ENCODE measurements around the gene GLB1L2.
"Not testable (repeated sequence)": the region's sequence is repeated elsewhere in the genome, so short reads cannot be mapped to it uniquely, and the experiment has no call there.

The GLB1L2 gene

GRCh38 chr11:134331354-134332188, at the start of gene GLB1L2:
TSS of gene GLB1L2 (plus strand) at chr11:134331988. CDS start at chr11:134332062, 74 bp downstream.
- DNase-seq: no peak

- no peak for DNase-seq
These were observed 49.4 kb upstream of the GLB1L2 start for GRCh38 chr11:134282121-134283045.

GRCh38 chr11:134283461-134284230, 48.1 kb upstream of the GLB1L2 start:
- no peak for DNase-seq

GRCh38 chr11:134284349-134284748, 47.4 kb upstream of the GLB1L2 start:
- DNase-seq: not testable (repeated sequence)

- no peak for DNase-seq
These were observed 44.2 kb upstream of the GLB1L2 start for GRCh38 chr11:134287561-134287960.

- no peak for DNase-seq
These were observed 43.3 kb upstream of the GLB1L2 start for GRCh38 chr11:134288486-134288885.

- DNase-seq: no peak
These were observed 42.6 kb upstream of the GLB1L2 start for GRCh38 chr11:134289167-134289566.

- DNase-seq: no peak
These were observed 42.0 kb upstream of the GLB1L2 start for GRCh38 chr11:134289789-134290188.

- no peak for DNase-seq
These were observed 41.1 kb upstream of the GLB1L2 start for GRCh38 chr11:134290646-134291045.

GRCh38 chr11:134291196-134291595, 40.6 kb upstream of the GLB1L2 start:
- no peak for DNase-seq

- DNase-seq: no peak
These were observed 39.1 kb upstream of the GLB1L2 start for GRCh38 chr11:134292661-134293060.

GRCh38 chr11:134293119-134294113, 38.4 kb upstream of the GLB1L2 start:
- no peak for DNase-seq

- no peak for DNase-seq
These were observed 37.1 kb upstream of the GLB1L2 start for GRCh38 chr11:134294664-134295063.

GRCh38 chr11:134312223-134312622, 19.6 kb upstream of the GLB1L2 start:
- DNase-seq: no peak

GRCh38 chr11:134312807-134313206, 19.0 kb upstream of the GLB1L2 start:
- DNase-seq: no peak

GRCh38 chr11:134313379-134313778, 18.4 kb upstream of the GLB1L2 start:
- no peak for DNase-seq

- DNase-seq: peak; percentile 39
These were observed 17.8 kb upstream of the GLB1L2 start for GRCh38 chr11:134313821-134314607.

GRCh38 chr11:134317103-134317502, 14.7 kb upstream of the GLB1L2 start:
- DNase-seq: no peak

- DNase-seq: not testable (repeated sequence)
These were observed 10.4 kb upstream of the GLB1L2 start for GRCh38 chr11:134321373-134321772.

GRCh38 chr11:134322553-134322952, 9.2 kb upstream of the GLB1L2 start:
- no peak for DNase-seq

- DNase-seq: no peak
These were observed 3.4 kb upstream of the GLB1L2 start for GRCh38 chr11:134328433-134328832.
